LNCAP (cell line): Measurements from ENCODE around the gene AGTR1.

Experiments
- TF ChIP-seq, protein P1 (sequence below): fragments of 450-650 bp; IDR thresholded peaks from 2 replicates; pipeline ENCODE4 v1.5.1; 2017; ENCODE audit warnings: mild to moderate bottlenecking

AGTR1 gene

GRCh38 chr3:148720873-148721272, 23.2 kb downstream of the AGTR1 start:
- TF ChIP-seq, protein P1, sequence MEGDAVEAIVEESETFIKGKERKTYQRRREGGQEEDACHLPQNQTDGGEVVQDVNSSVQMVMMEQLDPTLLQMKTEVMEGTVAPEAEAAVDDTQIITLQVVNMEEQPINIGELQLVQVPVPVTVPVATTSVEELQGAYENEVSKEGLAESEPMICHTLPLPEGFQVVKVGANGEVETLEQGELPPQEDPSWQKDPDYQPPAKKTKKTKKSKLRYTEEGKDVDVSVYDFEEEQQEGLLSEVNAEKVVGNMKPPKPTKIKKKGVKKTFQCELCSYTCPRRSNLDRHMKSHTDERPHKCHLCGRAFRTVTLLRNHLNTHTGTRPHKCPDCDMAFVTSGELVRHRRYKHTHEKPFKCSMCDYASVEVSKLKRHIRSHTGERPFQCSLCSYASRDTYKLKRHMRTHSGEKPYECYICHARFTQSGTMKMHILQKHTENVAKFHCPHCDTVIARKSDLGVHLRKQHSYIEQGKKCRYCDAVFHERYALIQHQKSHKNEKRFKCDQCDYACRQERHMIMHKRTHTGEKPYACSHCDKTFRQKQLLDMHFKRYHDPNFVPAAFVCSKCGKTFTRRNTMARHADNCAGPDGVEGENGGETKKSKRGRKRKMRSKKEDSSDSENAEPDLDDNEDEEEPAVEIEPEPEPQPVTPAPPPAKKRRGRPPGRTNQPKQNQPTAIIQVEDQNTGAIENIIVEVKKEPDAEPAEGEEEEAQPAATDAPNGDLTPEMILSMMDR = no peak

GRCh38 chr3:148723631-148724030, 25.9 kb downstream of the AGTR1 start:
- TF ChIP-seq, protein P1 = no peak

DNA sequence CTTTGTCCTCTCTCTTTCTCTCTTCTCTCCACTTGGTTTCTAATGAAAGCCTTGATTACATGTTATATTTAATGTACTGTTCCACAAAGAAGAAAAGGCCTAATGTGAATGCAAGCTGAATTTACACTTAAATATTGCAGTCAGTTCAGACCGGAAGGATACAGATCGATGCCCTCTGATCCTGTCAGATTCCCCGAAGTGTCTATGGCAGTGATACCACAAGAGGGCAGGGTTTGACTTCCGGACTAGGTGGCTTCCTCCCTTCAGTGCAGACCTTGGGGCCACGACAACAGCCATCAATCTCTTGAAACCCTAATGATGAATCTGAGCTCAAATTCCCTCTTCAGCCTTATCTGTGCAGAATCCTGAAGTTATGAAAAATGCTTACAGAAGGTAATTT, 29.5 kb downstream of the AGTR1 start:
- TF ChIP-seq, protein P1 = peak; percentile 76

DNA sequence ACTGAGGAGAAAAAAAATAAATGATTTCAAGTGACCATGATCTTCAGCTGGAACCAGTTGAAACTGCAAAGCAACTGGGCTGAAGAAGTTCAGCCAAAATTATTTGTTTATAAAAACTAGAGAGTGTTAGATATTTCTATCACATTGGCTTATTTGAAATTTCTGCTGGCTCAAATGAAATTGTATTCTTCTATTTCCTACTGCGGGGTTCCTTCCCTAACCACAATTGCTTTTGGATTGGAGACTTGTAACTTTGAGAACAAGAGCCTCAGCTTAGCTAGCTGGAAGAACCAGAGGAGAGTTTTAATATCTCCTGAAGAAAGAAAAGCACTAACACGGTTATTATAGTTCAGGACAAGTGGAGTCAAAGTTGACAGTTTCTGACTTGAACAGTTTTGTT, 31.1 kb downstream of the AGTR1 start:
- TF ChIP-seq, protein P1 = no peak

- TF ChIP-seq, protein P1 = no peak
These were observed 31.9 kb downstream of the AGTR1 start for GRCh38 chr3:148729476-148730055.

GRCh38 chr3:148730676-148731075, 33.0 kb downstream of the AGTR1 start:
- TF ChIP-seq, protein P1 = no peak

DNA sequence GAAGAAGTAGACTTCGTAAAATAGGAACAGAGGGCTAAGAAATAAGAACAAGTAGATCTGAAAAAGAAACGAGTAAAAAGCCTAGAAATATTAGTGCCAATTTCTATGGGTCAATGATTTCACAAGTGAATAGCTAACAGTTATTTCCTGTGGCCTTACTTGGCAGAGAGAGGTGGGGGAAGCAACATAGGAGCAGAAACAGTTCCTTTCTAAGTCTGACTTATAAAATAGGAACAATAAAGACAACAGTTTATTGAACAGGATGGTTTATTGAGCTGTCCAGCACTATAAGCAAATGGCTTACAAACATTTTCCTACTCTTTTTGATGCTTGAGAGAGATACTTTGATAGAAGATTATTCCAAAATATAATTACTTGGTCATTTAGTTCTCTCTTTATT, 37.9 kb downstream of the AGTR1 start:
- TF ChIP-seq, protein P1 = no peak

DNA sequence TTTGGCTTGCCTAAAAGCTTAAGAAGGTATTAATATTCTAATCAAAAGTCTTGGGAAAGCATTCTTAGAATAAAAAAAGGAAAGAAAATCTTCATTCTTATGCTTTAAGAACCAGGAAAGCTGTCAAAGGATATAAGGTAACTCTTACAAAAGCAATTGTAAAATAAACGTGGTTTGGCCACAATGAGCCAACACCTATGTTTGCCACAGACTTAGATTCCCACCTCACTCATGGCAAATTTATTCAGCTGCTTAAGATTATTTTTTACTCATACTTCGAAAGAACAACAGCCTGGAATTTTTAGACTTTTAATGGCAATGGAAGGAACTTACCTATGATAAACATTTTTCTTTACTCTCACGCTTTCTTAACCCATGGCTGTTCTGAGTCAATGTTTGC, 38.4 kb downstream of the AGTR1 start:
- TF ChIP-seq, protein P1 = no peak
